Fibroblast of lung (primary cell): ENCODE results near the gene HUNK. TPM values are rescaled to one million over a fixed set of nuclear protein-coding genes. Genes with fewer than 3 reads are reported as not detected.

Experiments used
- DNase-seq, 2 donors: peaks; one replicate each; pipeline versions ENCODE4 v3.0.0 to v3.0.0-alpha.2; 2010; ENCODE audit warnings: low read depth in 2 of 2
- H2AFZ ChIP-seq: 2 replicates; pipeline ENCODE4 v1.5.1; 2012; ENCODE audit warnings: low read length, control low read depth, inconsistent platforms
- H3K27ac ChIP-seq: 2 replicates; pipeline ENCODE4 v1.5.1; 2011; ENCODE audit warnings: low read length, control low read depth; ENCODE audit not compliant: insufficient read depth
- H3K27me3 ChIP-seq: 2 replicates; pipeline ENCODE4 v1.5.1; 2011; ENCODE audit warnings: mild to moderate bottlenecking, low read length; ENCODE audit not compliant: control insufficient read depth, insufficient read depth
- H3K36me3 ChIP-seq: 2 replicates; pipeline ENCODE4 v1.5.1; 2011; ENCODE audit warnings: low read length; ENCODE audit not compliant: control insufficient read depth, insufficient read depth
- H3K4me1 ChIP-seq: 2 replicates; pipeline ENCODE4 v1.5.1; 2011; ENCODE audit warnings: low read length; ENCODE audit not compliant: control insufficient read depth, insufficient read depth; ENCODE audit errors: extremely low read depth
- H3K4me2 ChIP-seq: 2 replicates; pipeline ENCODE4 v1.5.1; 2011; ENCODE audit warnings: low read length, control low read depth; ENCODE audit not compliant: insufficient read depth; ENCODE audit errors: extremely low read depth
- H3K4me3 ChIP-seq, 4 experiments: fragments of 200-600 bp in 1 of 4; sonication (generic) in 1 of 4; replicated peaks in 1 of 4; 2 replicates each; pipeline ENCODE4 v1.5.1; 2011 to 2016; ENCODE audit warnings: low read length in 4 of 4, low read depth in 3 of 4, mild to moderate bottlenecking in 3 of 4, control low read depth in 2 of 4, inconsistent platforms in 1 of 4, mixed read lengths in 1 of 4; ENCODE audit not compliant: insufficient read depth in 1 of 4; ENCODE audit errors: control extremely low read depth in 1 of 4
- H3K79me2 ChIP-seq: 2 replicates; pipeline ENCODE4 v1.5.1; 2012; ENCODE audit warnings: mild to moderate bottlenecking, low read length, inconsistent platforms; ENCODE audit not compliant: control insufficient read depth, insufficient read depth
- H3K9ac ChIP-seq: 2 replicates; pipeline ENCODE4 v1.5.1; 2011; ENCODE audit warnings: mild to moderate bottlenecking, low read length, control low read depth; ENCODE audit not compliant: insufficient read depth
- H3K9me3 ChIP-seq: 2 replicates; pipeline ENCODE4 v1.5.1; 2012; ENCODE audit warnings: low read depth, low read length; ENCODE audit not compliant: control insufficient read depth, insufficient read depth
- H4K20me1 ChIP-seq: 2 replicates; pipeline ENCODE4 v1.5.1; 2011; ENCODE audit warnings: low read length; ENCODE audit not compliant: control insufficient read depth, insufficient read depth; ENCODE audit errors: extremely low read depth
- EZH2 ChIP-seq: IDR thresholded peaks from 2 replicates; pipeline ENCODE4 v1.5.1; 2012; ENCODE audit warnings: low read length, control low read depth, mild to moderate bottlenecking; ENCODE audit errors: missing control alignments
- polyA plus RNA-seq, 2 donors: library from polyadenylated mRNA; depleted of rRNA in 1 of 2; stranded (reverse) in 1 of 2; unstranded in 1 of 2; fragments of >200 nt; gene quantifications; 2 replicates each; pipeline ENCODE4 v1.2.1, GENCODE V29; 2011 to 2012; ENCODE audit warnings: missing spikeins in 1 of 2
- total RNA-seq: library from RNA; depleted of rRNA; stranded (reverse); fragments of >200 nt; gene quantifications from 2 replicates; pipeline ENCODE4 v1.2.1, GENCODE V29; 2014
- TF ChIP-seq, protein P1 (sequence below), 2 donors: IDR thresholded peaks in 1 of 2; conservative IDR thresholded peaks in 1 of 2; 1 replicate in 1 of 2; 2 replicates in 1 of 2; pipeline ENCODE4 v1.5.1; 2011 to 2012; ENCODE audit warnings: low read length in 2 of 2, control low read depth in 1 of 2, inconsistent platforms in 1 of 2, low read depth in 1 of 2, mild to moderate bottlenecking in 1 of 2

HUNK gene
- total and polyA plus RNA-seq, 2 donors (not counting 1 experiment from before 2014, with no cell fraction given) = 0.09 to 0.33 TPM

DNA sequence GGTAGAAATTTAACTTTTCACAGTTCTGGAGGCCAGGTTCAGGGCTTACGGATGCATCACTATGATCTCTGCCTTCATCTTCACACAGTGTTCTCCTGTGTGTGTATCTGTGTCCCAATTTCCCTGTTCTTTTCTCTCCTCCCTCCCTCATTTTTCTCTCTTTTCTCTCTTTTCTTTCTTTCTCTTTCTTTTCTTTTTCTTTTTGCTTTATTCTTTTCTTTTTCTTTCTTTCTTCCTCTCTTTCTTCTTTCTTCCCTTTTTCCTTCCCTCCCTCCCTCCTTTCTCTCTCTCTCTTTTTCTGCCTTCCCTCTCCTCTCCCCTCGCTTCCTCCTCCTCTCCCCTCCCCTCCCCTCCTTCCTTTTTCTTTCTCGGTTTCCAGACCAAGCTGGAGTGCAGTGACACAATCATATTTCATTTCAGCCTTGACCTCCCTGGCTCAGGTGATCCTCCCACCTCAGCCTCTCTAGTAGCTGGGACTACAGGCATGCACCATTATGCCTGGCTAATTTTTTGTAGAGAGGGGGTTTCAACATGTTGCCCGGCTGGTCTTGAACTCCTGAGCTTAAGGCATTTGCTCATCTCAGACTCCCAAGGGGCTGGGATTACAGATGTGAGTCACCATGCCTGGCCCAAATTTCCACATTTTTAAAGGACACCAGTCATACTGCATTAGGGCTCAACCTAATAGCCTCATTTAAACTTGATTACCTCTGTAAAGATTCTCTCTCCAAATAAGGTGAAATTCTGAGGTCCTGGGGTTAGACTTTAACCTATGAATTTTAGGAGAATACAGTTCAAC lies 115.9 kb downstream of the HUNK start:
- Histone ChIP-seq H3K79me2 (no peaks in the 10 kb centered on the region), H3K9me3 (no peaks in the 10 kb centered on the region), H3K9ac (no peak overlapping the region), H4K20me1 (no peaks in the 10 kb centered on the region), H3K36me3 (no peaks in the 10 kb centered on the region), H3K27me3 (no peaks in the 10 kb centered on the region), H3K27ac (no peak overlapping the region), H3K4me2 (no peak overlapping the region), H3K4me1 (no peaks in the 10 kb centered on the region), H3K4me3 (no peak overlapping the region), H2AFZ (no peak overlapping the region)
- DNase-seq = no peak
- TF ChIP-seq, protein P1, sequence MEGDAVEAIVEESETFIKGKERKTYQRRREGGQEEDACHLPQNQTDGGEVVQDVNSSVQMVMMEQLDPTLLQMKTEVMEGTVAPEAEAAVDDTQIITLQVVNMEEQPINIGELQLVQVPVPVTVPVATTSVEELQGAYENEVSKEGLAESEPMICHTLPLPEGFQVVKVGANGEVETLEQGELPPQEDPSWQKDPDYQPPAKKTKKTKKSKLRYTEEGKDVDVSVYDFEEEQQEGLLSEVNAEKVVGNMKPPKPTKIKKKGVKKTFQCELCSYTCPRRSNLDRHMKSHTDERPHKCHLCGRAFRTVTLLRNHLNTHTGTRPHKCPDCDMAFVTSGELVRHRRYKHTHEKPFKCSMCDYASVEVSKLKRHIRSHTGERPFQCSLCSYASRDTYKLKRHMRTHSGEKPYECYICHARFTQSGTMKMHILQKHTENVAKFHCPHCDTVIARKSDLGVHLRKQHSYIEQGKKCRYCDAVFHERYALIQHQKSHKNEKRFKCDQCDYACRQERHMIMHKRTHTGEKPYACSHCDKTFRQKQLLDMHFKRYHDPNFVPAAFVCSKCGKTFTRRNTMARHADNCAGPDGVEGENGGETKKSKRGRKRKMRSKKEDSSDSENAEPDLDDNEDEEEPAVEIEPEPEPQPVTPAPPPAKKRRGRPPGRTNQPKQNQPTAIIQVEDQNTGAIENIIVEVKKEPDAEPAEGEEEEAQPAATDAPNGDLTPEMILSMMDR (conservative IDR thresholded peaks at IDR 0.05 in 1 of 2, IDR thresholded peaks at IDR 0.05 in 1 of 2; ENCODE audit: low read depth in 1 of 2, low read length in 2 of 2) = no peak
- TF ChIP-seq EZH2 = no peak

DNA sequence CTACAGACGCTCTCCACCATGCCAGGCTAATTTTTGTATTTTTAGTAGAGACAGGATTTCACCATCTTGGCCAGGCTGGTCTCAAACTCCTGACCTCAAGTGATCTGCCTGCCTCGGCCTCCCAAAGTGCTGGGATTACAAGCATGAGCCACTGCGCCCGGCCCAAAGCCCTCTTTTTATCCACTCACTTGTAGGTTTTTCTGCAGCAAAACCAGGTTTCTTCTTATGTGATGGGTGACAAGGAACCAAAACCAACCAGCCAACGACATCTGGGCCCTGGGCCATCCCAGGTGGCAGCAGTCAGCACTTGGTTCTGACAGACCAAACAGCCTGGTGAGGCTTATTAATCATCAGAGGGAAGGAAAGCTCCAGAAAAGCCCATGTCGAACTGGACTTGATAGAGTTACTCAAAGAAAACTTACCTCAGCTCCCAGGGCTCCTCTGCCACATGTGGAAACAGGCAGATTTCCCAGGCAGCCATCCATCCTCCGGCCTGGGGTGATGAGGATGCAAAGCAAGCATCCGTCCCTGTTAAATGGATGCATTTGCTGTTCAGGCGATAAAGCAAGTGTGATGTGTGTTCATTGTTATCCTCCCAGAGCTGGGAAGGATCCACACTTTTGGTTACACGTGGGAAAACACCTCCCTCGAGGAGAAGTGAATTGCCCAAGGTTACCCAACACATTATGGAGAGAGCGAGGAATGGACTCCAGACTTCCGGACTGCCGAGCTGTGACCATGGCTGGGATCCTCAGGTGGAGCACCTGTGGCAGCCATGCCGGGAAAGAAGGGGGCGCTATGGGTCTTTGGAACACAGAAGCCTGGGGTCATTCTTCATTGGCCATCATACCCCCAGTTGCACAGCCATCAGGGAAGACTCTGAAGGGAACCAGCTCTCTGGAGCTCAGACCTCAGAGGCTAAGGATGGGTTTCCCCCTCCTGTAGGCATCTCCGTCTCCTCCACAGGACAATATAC lies 118.8 kb downstream of the HUNK start:
- DNase-seq = no peak
- no peak overlapping the region for H3K4me2 ChIP-seq
- H3K9me3 ChIP-seq = no peaks in the 10 kb centered on the region
- H3K79me2 ChIP-seq = no peaks in the 10 kb centered on the region
- no peak overlapping the region for H3K9ac ChIP-seq
- no peaks in the 10 kb centered on the region for H3K36me3 ChIP-seq
- TF ChIP-seq, protein P1 (conservative IDR thresholded peaks at IDR 0.05 in 1 of 2, IDR thresholded peaks at IDR 0.05 in 1 of 2; ENCODE audit: low read depth in 1 of 2, low read length in 2 of 2) = no peak
- TF ChIP-seq EZH2 = no peak
- H3K4me1 ChIP-seq = no peaks in the 10 kb centered on the region
- no peak overlapping the region for H2AFZ ChIP-seq
- no peak overlapping the region for H3K4me3 ChIP-seq
- H4K20me1 ChIP-seq = no peaks in the 10 kb centered on the region
- H3K27me3 ChIP-seq = no peaks in the 10 kb centered on the region
- H3K27ac ChIP-seq = no peak overlapping the region

DNA sequence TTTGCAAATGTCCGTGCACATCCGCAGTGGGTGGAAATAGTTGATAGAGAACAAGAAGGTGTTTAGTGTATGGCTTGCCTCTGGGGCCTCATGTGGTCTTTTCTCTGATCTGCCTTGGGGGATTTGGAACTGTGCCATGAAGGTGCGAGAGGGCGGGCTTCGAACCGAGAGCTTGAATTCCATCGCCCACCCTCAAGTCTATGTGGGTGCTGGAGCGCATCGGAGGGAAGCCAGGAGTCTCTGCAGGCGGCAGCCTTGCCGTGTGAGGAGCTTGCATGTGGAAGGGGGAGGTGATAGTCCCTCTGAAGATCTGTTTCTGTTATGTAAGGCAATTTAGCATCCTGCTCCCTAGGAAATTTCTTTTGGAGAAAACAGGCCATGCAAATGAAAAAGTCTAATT lies 119.6 kb downstream of the HUNK start:
- Histone ChIP-seq H3K4me2 (no peak overlapping the region), H3K79me2 (no peaks in the 10 kb centered on the region), H2AFZ (no peak overlapping the region), H3K9me3 (no peaks in the 10 kb centered on the region), H4K20me1 (no peaks in the 10 kb centered on the region), H3K9ac (no peak overlapping the region), H3K36me3 (no peaks in the 10 kb centered on the region), H3K4me3 (no peak overlapping the region), H3K4me1 (no peaks in the 10 kb centered on the region), H3K27ac (no peak overlapping the region), H3K27me3 (no peaks in the 10 kb centered on the region)
- TF ChIP-seq, protein P1 (conservative IDR thresholded peaks at IDR 0.05 in 1 of 2, IDR thresholded peaks at IDR 0.05 in 1 of 2; ENCODE audit: low read depth in 1 of 2, low read length in 2 of 2) = no peak
- no peak for TF ChIP-seq EZH2
- no peak for DNase-seq
